OCI-LY1 (cell line): ENCODE data around the gene VPS50.

Experiments
- EZH2 ChIP-seq: fragments of 200-600 bp; sonication (generic), shearing (Covaris generic); IDR thresholded peaks from 2 replicates; pipeline ENCODE4 v1.8.0; 2017; ENCODE audit warnings: borderline replicate concordance, mixed run types, mild to moderate bottlenecking, antibody characterized with exemption, low read length, moderate library complexity, mixed read lengths
- TF ChIP-seq, protein P1 (sequence below): fragments of 200-600 bp; sonication (generic), shearing (Covaris generic); IDR thresholded peaks from 2 replicates; pipeline ENCODE4 v1.5.1; 2017; ENCODE audit warnings: mild to moderate bottlenecking, antibody characterized with exemption, low read length, moderate library complexity, mixed read lengths

GRCh38 chr7:93366816-93367215 is 134.7 kb downstream of the VPS50 start:
- TF ChIP-seq, protein P1, sequence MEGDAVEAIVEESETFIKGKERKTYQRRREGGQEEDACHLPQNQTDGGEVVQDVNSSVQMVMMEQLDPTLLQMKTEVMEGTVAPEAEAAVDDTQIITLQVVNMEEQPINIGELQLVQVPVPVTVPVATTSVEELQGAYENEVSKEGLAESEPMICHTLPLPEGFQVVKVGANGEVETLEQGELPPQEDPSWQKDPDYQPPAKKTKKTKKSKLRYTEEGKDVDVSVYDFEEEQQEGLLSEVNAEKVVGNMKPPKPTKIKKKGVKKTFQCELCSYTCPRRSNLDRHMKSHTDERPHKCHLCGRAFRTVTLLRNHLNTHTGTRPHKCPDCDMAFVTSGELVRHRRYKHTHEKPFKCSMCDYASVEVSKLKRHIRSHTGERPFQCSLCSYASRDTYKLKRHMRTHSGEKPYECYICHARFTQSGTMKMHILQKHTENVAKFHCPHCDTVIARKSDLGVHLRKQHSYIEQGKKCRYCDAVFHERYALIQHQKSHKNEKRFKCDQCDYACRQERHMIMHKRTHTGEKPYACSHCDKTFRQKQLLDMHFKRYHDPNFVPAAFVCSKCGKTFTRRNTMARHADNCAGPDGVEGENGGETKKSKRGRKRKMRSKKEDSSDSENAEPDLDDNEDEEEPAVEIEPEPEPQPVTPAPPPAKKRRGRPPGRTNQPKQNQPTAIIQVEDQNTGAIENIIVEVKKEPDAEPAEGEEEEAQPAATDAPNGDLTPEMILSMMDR, result no peak
- no peak for TF ChIP-seq EZH2
